GM21526 (cell line): ENCODE results near the gene VRTN.
"Not testable (repeated sequence)": the region's sequence is repeated elsewhere in the genome, so short reads cannot be mapped to it uniquely, and the experiment has no call there.

Experiments used
- ATAC-seq: cut with Tn5 transposase; IDR thresholded peaks from one replicate; pipeline ENCODE4 v1.9.1; 2021; ENCODE audit warnings: moderate library complexity; ENCODE audit not compliant: unreplicated experiment, low FRiP score

Gene VRTN

GRCh38 chr14:74348735-74349463 is 628 bp downstream of the VRTN start:
- no peak for ATAC-seq

- no peak for ATAC-seq
Observed at GRCh38 chr14:74349757-74350156, 1.5 kb downstream of the VRTN start.

- no peak for ATAC-seq
Observed at GRCh38 chr14:74350211-74350927, 2.1 kb downstream of the VRTN start.

GRCh38 chr14:74350928-74351323 is 2.7 kb downstream of the VRTN start:
- ATAC-seq: no peak

- ATAC-seq: no peak
Observed at GRCh38 chr14:74356892-74357575, 8.8 kb downstream of the VRTN start.

GRCh38 chr14:74357585-74357984 is 9.3 kb downstream of the VRTN start:
- no peak for ATAC-seq

- ATAC-seq: no peak
Observed at GRCh38 chr14:74358176-74358829, 10.0 kb downstream of the VRTN start.

- no peak for ATAC-seq
Observed at GRCh38 chr14:74360163-74360562, 11.9 kb downstream of the VRTN start.

- ATAC-seq: no peak
Observed at GRCh38 chr14:74362361-74362915, 14.2 kb downstream of the VRTN start.

GRCh38 chr14:74364271-74364880 is 16.1 kb downstream of the VRTN start:
- no peak for ATAC-seq

GRCh38 chr14:74368026-74368425 is 19.8 kb downstream of the VRTN start:
- no peak for ATAC-seq

- ATAC-seq: no peak
Observed at GRCh38 chr14:74368441-74368840, 20.2 kb downstream of the VRTN start.

GRCh38 chr14:74377976-74378690 is 29.9 kb downstream of the VRTN start:
- no peak for ATAC-seq

GRCh38 chr14:74380172-74380571 is 31.9 kb downstream of the VRTN start:
- ATAC-seq: no peak

- ATAC-seq: no peak
Observed at GRCh38 chr14:74380845-74381244, 32.6 kb downstream of the VRTN start.

- not testable (repeated sequence) for ATAC-seq
Observed at GRCh38 chr14:74381571-74381970, 33.3 kb downstream of the VRTN start.

GRCh38 chr14:74382231-74382630 is 34.0 kb downstream of the VRTN start:
- no peak for ATAC-seq

- no peak for ATAC-seq
Observed at GRCh38 chr14:74389980-74390379, 41.7 kb downstream of the VRTN start.

- ATAC-seq: not testable (repeated sequence)
Observed at GRCh38 chr14:74390505-74390904, 42.2 kb downstream of the VRTN start.

- ATAC-seq: no peak
Observed at GRCh38 chr14:74391479-74391878, 43.2 kb downstream of the VRTN start.
